Fibroblast of skin of right quadriceps (primary cell): ENCODE results near the gene GLRX2.

Experiments used
- DNase-seq: peaks from one replicate; pipeline ENCODE4 v3.0.0-alpha.2; 2013

The GLRX2 gene

DNA sequence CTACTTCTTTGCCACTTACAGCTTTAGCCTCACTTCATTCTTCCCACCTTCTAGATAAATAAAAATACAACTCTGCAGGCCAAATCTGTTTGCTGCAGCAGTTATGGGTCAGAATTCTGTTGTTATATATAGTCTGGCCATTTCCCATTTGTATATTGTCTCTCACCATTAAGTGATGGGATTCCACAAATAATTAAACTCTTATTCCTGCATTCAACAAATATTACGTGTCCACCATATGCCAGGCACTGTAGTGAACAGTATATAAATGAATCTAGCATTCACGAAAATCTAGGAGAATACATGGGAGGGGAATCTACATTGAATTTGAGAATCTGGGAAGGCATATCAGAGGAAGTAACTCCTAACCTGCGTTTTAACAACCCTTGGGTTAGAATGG lies 5.7 kb upstream of the GLRX2 start:
- DNase-seq = no peak

DNA sequence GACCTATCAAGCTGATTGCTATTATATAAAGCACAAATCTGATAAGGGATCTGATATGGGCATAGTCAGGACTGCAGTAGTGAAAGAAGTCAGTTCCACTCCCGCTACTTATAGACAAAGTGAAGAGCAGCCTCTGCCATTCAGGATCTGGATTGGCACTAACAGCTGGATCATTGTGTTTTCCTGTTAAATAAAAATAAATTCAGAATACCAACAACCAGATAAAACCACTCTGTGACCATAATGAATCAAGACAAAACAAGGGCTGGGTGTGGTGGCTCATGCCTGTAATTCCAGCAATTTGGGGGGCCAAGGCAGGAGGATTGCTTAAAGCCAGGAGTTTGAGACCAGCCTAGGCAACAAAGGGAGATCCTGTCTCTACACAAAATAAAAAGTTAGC lies 5.0 kb upstream of the GLRX2 start:
- DNase-seq = no peak

DNA sequence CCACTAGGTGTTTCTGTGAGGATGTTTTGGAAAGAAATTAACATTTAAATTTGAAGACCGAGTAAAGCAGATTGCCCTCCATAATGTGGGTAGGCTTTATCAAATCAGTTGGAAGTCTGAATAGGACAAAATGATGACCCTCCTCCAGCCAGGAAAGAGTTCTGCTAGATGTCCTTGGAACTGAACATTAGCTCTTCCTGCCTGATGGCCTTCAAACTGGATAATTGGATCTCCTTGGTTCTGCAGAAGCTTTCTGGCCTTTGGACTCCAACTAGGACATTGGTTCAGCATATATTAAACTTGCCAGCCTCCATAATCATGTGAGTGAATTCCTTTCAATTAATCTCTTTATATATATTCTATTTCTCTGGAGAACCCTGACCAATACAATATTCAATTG lies 4.4 kb upstream of the GLRX2 start:
- no peak for DNase-seq

DNA sequence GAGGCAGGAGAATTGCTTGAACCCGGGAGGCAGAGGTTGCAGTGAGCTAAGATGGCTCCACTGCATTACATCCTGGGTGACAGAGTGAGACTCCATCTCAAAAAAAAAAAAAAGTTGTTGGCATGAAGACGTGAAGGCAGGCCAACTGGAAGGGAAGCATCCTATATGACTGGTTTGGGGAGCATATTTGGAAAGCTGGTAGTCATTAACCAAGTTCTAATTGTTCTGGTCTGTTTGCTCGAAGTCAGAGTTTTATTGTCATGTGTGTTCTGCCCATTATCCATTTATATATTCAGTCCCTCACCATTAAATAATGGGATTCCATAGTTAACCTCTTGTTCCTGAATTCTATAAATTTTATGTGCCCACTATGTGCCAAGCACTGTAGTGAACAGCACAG lies 3.3 kb upstream of the GLRX2 start:
- DNase-seq = no peak

DNA sequence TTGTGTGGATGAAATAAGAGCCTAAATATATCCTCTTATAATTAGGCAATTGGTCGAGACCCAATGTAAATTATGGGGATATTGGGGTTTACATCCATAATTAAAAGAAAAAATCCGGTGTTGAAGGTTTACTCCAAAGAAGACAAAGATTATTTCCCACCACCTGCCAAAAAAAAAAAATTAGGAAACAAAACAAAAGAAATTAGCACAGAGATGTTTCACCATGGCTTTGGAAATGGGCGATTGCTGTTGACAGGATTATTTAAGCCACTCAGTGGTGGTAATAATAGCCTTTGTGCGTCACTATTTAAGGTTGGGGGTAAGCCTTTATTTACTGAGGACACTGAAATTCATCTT lies 585 bp upstream of the GLRX2 start:
- DNase-seq = no peak

DNA sequence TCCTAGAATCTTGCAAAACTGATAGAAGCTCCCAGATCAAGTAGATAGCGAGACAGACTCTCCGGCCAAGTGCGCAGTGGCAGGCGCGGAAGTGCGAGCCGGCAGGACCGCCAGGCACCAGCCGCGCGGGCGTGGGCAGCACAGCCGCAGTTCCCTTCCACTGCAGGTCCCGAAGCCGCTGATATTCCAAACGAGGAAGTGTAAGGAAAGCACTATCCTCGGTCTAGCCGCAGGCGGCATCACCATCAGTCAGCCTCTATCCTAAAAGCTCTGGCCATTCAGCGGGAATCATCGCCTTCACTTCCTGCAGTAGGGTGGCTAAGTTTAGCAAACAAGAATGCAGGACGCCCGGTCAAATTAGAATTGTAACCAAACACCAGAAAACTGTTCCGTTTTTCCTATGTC lies 710 bp downstream of the GLRX2 start:
- peak; percentile 52 for DNase-seq

DNA sequence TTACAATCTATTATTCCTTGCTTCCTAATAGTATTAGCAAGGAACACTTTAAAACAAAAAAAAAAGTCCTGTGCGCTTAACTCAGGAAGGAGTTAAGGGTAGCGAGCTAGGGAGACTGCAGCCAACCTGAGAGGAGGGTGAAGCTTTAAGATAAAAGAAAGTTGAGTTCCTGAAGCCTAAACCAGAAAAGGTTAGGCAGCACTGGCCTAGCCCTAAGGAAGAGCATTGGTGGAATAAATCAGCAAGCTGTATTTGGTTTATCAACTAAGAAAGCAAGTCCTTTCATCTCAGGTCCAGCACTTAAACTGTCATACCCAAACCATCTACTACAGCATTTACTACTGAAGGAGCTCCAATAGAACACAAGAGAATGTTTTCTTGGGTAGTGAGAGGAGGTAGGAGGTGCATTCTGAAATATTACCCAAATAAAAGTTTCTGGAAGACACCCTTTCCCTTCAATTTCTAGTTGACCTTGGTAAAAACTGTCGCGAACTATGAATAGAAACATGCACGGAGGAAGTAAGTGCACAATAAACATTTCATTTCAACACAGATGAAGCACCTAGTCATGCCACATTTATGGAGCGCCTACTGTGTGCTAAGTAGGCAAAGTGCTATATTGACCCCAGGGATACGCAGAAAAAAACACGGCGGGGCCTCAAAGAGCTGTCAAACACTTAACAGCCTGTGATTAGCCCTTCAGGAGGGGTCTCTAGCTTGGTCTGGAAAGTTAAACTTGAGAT lies 1.3 kb downstream of the GLRX2 start:
- DNase-seq = no peak

DNA sequence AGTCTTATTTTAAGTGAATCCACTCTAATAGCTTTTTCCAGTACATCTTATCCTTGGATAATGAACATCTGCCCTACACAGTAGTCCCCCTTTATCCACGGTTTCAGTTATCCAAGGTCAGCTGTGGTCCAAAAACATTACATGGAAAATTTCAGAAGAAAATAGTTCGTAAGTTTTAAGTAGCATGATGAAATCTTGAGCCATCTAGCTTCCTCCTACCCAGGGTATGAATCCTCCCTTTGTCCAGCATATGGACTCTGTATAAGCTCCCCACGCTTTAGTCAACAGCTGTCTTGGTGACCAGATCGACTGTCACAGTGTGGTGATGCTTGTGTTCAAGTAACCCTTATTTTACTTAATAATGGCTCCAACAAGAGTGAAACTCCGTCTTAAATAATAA lies 2.6 kb downstream of the GLRX2 start:
- no peak for DNase-seq

DNA sequence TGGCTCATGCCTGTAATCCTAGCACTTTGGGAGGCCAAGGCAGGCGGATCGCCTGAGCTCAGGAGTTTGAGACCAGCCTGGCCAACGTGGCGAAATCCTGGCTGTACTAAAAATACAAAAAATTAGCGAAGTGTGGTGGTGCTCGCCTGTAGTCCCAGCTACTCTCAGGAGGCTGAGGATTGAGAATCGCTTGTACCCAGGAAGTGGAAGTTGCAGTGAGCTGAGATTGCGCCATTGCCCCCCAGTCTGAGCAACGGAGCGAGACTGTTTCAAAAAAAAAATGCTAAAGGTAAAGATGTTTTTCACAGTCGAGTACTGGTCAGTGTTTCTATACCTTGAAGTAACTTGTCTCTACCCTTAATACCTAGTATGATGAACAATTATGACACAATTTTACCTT lies 11.1 kb downstream of the GLRX2 start:
- DNase-seq = no peak

DNA sequence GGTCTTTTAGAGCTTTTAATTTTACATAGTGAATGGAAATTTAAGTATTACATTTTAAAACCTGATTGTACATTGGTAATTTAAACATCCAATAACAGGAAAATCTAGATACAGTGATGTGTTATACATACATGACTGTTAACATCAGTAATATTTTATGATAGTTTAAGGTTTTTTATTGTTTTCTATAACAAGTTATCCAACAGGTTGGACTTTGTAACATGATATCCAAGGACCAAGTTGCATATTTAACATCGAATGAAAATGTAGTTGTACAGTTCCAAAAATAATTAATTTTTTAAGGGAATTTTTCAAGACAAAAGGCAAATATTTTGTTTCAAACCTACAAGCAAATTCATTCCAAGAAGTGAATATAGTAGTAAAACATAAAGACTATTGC lies 14.3 kb downstream of the GLRX2 start:
- DNase-seq = no peak

DNA sequence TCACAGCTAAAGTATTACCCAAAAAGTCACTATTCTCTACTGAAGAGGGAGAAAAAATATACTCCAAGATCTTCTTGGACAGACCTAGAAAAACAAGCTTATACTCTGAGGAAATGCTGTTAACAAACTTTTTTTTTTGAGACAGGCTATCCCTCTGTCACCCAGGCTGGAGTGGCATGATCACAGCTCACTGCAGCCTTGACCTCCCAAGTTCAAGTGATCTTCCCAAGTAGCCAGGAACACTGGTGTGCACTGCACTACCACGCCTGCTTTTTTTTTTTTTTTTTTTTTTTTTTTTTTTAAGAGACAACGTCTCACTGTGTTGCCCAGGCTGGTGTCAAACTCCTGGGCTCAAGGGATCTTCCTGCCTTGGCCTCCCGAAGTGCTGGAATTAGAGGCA lies 17.3 kb downstream of the GLRX2 start:
- no peak for DNase-seq

DNA sequence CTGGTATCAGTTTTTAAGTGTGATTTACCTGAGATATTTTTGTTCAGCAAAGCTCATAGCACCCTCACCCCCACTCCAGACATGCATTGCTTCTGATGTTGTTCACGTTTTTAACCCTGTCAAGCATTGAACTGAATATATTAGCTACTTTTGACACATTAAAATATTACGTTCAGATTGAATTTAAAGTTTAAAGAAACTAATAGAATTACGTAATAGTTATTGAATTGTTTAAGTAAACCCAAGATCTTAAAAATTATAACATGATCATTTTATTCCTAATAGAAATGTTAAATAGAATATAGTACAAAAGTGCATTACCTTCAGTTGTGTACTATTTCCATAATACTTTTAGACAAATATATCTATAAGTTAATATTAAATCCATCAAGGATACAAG lies 18.9 kb downstream of the GLRX2 start:
- no peak for DNase-seq

DNA sequence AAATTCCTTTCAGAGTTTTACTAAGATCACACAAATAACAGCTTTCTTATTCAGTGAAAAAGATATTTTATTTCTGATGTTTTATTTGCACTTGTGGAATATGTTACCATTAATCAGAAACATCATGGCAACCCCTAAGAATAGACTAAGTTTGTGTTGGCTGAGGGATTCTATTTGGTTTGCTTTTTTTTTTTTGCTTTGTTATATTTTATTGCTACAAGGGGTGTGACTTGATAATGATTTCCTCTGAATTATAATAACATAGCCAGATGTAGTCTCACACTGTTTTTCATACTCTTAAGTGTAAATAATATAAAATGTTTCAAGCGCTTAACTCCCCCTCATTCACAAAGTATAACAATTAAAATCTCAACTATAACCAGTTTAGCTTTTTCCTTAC lies 20.0 kb downstream of the GLRX2 start:
- DNase-seq = no peak

DNA sequence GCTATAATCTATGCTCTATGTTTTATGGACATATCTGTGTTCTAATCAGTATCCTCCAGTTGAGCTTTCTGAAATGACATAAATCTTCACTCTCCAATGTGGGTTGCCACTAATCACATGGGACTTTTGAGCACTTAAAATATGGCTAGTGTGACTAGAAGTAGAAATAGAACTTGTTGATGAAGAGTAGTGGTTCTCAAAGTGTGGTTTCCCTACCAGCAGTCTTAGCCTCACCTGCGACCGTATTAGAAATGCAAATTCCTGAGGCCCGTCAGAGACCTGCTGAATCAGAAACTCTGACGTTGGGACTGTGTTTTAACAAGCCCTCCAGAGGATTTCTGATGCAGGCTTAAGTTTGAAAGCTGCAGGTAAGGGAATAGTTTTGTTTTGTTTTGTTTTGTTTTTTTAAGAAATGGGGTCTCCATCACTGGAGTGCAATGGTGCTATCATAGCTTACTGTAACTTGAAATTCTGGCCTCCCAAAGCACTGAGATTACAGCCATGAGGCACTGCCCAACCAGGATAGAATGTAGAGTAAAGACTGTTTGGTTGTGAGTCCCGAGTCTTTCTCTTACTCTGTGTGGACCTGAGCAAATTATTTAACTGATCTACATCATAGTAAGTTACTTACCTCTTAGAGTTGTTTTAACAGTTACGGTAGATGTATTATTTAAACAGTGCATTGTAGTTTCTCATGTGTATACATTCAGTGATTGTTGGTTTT lies 21.7 kb downstream of the GLRX2 start:
- DNase-seq = no peak

DNA sequence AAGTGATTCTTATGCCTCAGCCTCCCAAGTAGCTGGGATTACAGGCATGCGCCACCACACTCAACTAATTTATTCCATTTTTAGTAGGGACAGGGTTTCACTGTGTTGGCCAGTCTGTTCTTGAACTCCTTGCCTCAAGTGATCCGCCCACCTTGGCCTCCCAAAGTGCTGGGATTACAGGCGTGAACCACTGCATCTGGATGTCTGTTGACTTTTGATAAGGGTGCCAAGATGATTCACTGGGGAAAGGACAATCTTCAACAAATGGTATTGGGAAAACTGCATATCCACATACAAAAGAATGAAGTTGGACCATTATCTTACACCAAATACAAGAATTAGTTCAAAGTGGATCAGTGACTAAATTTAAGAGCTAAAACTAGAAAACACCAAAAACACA lies 26.0 kb downstream of the GLRX2 start:
- no peak for DNase-seq

DNA sequence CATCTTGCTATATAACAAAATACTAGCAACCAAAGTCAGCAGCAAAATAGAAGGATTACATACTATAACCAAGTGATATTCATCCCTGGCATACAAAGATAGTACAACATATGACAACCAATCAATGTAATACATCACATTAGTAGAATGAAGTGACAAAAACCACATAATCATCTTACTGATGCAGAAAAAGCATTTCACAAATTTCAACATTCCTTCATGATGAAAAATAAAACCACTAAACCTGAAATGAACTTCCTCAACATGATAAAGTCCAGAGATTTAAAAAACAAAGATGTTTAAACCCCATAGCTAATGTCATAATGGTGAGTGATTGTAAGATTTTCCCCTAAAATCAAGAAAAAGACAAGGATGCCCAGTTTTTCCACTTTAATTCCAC lies 27.2 kb downstream of the GLRX2 start:
- peak; percentile 34 for DNase-seq

DNA sequence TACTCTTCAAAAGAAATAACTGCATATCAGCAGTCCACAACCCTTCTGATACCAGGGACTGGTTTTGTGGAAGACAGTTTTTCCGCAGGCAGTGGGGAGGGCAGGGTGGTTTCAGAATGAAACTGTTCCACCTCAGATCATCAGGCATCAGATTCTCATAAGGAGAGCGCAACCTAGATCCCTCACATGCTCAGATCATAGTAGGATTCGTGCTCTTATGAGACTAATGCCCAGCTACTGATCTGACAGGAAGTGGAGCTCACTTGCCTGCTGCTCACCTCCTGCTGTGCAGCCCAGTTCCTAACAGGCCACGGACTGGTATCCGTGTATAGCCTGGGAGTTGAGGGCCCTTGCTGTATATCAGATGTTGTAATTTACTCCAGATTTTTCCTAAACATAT lies 34.3 kb downstream of the GLRX2 start:
- DNase-seq = peak; percentile 25

DNA sequence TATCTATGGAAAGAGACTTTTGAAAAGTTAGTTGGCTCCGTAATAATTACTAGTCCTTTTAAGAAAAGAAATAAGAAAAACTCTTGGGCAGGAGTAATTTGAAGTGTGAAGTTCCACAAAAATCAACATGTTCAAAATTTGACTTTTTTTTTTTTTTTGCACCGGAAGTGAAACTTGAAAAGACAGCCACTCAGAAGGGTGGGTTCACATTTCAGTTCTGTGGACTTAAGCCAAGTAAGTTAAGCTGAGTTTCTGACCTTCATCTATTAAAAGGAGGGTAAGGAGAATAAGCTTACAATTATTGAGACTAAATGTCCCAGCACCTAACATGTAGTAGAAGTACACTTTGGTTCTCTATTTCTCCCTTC lies 34.8 kb downstream of the GLRX2 start:
- DNase-seq = no peak

DNA sequence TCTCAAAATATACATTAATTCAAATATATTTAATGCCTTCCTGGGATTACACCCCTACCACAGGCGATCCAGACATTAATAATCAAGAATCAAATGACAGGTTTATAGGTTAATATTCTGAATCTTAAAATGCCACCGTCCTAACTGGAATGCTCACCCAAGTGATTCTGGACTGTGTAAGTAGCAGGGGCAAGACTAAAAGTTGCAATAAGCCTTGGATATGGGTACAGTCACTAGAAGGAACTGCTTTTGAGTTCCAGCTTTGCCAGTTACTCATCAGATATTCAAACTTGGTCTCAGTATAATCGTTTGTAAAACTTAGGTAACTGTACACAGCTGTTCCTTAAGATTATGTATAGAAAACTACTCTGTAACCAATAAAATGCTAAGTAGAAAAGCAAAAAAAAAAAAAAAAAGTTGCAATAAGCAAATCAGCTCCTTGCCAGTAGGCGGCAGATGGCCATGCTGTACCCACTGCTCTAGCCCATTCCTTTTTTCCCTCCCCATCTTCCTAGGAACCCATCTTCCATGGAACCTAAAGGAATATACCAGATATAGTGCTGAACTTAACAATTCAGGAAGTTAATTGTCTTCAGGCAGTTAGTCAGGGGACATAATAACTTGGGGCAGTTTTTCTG lies 35.3 kb downstream of the GLRX2 start:
- DNase-seq = peak; percentile 17

DNA sequence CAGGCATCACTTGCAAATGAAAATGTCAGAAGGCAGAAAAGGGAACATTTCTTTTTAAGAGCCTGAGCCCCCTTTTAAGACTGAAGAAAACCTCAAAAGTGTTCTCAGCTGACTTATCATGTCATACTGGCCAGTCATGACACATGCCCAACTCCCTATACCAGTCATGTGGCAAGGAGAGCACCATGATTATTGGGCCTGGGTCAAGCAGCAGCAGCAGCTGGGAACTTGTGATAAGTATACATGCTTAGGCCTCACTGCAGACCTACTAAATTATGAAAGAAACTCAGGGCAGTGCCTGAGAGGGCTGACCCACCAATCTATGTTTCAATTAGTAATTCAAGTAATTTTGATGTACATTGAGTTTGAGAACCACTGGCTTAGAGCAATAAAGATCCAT lies 37.2 kb downstream of the GLRX2 start:
- no peak for DNase-seq

DNA sequence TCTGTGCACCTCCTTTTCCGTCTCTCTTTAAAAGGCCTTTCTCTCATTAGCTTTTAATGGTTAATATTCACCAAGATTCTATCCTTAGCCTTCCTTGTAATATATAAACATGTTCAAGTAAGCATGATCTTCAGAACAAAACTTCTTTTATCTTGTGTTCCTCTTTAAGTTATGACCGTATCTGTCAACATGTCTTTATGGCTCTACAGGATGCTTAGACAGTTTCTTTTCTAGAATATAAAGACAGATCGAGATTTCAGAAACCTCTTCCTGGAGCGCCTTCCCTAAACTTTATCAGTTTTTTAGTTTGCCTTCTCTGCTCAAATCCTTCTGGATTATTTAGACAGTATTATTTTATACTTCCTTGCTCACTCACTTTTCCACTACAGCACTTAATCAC lies 38.6 kb downstream of the GLRX2 start:
- no peak for DNase-seq

DNA sequence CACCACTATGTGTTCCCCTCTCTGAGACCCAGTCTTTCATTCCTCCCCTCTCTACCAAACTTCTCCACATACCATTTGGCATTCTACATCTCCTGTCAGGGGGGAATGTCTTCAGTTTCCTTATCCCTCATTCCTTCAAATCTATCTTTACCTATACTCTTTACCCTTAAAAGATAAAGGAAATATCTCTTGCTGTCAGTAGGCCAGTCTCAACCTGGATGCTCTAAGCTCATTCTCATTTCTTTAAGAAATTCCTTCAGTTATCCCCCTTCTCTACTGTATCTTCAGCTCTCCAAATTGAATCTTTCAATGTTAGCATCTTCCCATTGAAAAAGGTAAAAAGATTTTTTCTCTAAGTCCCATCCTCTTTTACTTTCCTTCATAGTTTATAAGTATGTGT lies 39.3 kb downstream of the GLRX2 start:
- DNase-seq = no peak

DNA sequence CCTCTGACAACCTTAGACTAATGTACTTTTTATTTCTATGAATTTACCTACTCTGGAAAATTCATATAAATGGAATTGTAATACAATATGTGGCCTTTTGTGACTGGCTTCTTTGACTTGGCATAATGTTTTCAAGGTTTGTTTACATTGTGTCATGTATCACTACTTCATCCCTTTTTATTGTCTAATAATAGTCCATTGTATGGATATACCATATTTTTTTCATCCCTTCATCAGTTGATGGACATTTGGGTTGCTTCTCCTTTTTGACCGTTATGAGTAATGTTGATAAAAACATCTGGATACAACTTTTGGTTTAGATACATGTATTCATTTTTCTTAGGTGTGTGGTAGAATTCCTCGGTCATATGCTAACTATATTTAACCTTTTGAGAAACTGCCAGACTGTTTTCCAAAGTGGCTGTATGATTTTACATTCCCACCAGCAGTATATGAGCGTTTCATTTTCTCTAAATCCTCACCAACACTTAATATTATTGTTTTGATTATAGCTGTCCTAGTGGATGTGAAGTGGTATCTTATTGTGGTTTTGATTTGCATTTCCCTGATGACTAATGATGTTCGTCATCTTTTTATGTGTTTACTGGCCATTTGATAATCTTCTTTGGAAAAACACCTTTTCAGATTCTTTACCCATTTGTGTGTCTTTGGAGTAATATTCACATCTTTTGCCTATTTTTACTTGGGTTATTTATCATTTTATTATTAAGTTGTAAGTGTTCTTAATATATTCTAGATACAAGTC lies 42.3 kb downstream of the GLRX2 start:
- no peak for DNase-seq

DNA sequence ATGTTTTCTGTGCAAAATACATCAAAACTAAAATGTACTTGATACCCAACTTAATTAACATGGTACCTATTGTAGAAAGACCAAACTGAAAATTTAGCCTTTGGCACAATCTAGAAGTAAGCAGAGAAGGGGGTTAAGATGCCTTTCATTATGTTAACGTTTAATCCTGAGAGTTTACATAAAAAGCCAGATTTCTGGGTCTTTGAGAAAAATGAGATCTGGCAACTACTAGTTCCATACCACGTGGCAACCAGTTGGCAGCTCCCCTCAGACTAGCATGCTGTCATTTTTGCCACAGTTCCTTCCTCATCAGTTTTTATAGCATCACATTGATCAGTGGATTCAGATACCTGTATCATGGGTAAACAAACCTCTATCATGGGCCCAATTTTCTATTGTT lies 44.3 kb downstream of the GLRX2 start:
- peak; percentile 9 for DNase-seq
